ENCODE data around the gene APMAP.

DNA sequence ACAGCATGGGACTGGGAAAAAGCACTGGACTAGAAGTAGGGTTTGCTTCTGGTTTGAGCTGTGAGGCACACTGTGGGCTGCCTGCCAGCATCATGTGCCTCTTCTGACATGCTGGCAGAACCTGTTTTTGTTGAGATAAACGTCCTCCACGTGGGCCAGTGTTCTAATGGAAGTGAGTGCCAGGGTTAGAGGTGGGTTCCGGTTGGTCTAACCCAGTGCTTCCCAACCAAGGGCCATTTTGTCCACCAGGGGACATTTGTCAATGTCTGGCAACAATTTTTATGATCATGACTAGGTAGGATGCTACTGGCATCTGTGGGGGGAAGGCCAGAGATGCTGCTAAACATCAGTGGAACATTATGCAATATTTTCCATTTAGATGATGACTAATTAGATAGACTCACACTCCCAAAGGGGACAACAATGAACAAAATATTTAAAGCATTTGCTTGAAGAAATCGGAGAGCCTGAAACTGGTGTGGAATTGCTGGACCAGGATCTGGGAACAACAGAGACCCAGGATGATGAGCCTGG, 7.8 kb upstream of the APMAP start:
- TF ChIP-seq POLR2A (IDR thresholded peaks at IDR 0.05) = no peak
- TF ChIP-seq, protein P1, sequence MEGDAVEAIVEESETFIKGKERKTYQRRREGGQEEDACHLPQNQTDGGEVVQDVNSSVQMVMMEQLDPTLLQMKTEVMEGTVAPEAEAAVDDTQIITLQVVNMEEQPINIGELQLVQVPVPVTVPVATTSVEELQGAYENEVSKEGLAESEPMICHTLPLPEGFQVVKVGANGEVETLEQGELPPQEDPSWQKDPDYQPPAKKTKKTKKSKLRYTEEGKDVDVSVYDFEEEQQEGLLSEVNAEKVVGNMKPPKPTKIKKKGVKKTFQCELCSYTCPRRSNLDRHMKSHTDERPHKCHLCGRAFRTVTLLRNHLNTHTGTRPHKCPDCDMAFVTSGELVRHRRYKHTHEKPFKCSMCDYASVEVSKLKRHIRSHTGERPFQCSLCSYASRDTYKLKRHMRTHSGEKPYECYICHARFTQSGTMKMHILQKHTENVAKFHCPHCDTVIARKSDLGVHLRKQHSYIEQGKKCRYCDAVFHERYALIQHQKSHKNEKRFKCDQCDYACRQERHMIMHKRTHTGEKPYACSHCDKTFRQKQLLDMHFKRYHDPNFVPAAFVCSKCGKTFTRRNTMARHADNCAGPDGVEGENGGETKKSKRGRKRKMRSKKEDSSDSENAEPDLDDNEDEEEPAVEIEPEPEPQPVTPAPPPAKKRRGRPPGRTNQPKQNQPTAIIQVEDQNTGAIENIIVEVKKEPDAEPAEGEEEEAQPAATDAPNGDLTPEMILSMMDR (IDR thresholded peaks at IDR 0.05) = no peak
